Brain microvascular endothelial cell (primary cell): ENCODE measurements around the gene MYCN.

ENCODE experiments used
- DNase-seq: peaks from one replicate; pipeline ENCODE4 v3.0.0-alpha.2; 2020
- H3K27ac ChIP-seq: fragments of 250-450 bp; sonication (Bioruptor Pico); 2 replicates; pipeline ENCODE4 v1.5.1; 2020; ENCODE audit warnings: mild to moderate bottlenecking, moderate library complexity
- H3K27me3 ChIP-seq: fragments of 250-450 bp; sonication (Bioruptor Pico); replicated peaks from 2 replicates; pipeline ENCODE4 v1.5.1; 2020; ENCODE audit warnings: mild to moderate bottlenecking
- H3K36me3 ChIP-seq: fragments of 250-450 bp; sonication (Bioruptor Pico); replicated peaks from 2 replicates; pipeline ENCODE4 v1.5.1; 2020; ENCODE audit warnings: mild to moderate bottlenecking
- H3K4me3 ChIP-seq: 2 replicates; pipeline ENCODE4 v1.5.1; 2011; ENCODE audit warnings: low read depth, mild to moderate bottlenecking, control low read depth, low read length, moderate library complexity
- in situ Hi-C: cut with HindIII; loops from 2 replicates; pipeline ENCODE4 v1.10.0; 2017; ENCODE audit warnings: low sequenced_read_pairs, low pct_ligation_motif_present
- TF ChIP-seq, protein P1 (sequence below): IDR thresholded peaks from 2 replicates; pipeline ENCODE4 v1.5.1; 2011; ENCODE audit warnings: low read depth, mild to moderate bottlenecking, moderate library complexity, low read length, control low read depth, inconsistent platforms; ENCODE audit errors: missing control alignments

The MYCN gene

DNA sequence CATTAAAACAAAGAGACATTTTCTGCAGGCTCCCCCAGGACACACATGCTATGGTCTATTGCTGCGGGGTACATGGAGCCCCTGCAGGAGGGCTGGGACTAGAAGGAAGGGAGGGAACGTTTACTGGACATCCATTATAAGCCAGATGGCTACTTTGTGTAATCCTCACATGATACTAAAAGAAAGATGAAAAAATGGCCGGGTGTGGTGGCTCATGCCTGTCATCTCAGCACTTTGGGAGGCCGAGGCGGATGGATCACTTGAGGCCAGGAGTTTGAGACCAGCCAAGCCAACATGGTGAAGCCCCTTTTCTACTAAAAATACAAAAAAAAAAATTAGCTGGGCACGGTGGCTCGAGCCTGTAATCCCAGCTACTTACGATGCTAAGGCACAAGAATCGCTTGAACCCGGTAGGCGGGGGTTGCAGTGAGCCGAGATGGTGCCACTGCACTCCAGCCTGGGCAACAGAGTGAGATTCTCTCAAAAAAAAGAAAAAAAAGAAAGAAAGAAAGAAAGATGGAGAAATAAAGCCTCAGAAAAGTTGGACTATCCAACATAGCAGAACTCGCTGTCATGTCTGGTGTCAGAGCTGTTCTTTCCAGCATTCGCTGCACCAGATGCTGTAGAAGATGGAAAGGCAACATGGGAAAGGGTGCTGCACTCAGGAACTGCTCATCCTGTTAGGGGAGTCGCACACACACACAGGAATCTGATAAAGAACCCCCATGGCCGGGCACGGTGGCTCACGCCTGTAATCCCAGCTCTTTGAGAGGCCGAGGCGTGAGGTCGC is 7.8 kb upstream of the MYCN start:
- Histone ChIP-seq H3K27ac (no peak overlapping the region), H3K4me3 (no peak overlapping the region), H3K27me3 (no peaks in the 10 kb centered on the region), H3K36me3 (no peaks in the 10 kb centered on the region)
- TF ChIP-seq, protein P1, sequence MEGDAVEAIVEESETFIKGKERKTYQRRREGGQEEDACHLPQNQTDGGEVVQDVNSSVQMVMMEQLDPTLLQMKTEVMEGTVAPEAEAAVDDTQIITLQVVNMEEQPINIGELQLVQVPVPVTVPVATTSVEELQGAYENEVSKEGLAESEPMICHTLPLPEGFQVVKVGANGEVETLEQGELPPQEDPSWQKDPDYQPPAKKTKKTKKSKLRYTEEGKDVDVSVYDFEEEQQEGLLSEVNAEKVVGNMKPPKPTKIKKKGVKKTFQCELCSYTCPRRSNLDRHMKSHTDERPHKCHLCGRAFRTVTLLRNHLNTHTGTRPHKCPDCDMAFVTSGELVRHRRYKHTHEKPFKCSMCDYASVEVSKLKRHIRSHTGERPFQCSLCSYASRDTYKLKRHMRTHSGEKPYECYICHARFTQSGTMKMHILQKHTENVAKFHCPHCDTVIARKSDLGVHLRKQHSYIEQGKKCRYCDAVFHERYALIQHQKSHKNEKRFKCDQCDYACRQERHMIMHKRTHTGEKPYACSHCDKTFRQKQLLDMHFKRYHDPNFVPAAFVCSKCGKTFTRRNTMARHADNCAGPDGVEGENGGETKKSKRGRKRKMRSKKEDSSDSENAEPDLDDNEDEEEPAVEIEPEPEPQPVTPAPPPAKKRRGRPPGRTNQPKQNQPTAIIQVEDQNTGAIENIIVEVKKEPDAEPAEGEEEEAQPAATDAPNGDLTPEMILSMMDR: no peak
- no peak for DNase-seq
- in situ Hi-C loops: no loop called here

DNA sequence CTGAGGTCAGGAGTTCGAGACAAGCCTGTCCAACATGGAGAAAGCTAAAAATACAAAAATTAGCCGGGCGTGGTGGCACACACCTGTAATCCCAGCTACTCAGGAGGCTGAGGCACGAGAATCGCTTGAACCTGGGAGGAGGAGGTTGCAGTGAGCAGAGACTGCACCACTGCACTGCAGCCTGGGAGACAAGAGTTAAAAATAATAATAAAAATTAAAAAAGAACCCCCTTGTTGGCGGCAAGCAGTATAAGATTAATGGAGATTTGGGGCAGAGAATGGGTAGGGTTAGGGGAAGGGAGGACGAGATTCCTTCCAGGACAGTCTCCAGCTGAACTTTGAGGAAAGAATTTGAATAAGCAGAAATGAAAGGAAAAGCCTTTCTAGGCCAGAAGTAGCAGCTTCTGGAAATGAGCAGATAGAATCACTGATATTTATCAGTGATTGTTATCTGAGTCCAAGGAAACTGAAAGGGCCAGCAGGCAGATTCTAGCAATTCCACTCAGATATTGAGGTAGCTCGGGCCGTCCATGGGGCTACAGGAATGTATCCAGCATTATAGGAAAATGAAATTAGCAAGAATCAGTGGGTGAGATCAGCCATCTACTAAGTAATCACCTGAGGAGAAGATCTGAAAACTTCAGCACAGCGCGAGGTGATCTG is 7.0 kb upstream of the MYCN start:
- Histone ChIP-seq H3K27ac (no peak overlapping the region), H3K4me3 (no peak overlapping the region), H3K36me3 (no peaks in the 10 kb centered on the region), H3K27me3 (peaks cover 3% of the 10 kb centered on the region)
- in situ Hi-C loops: no loop called here
- TF ChIP-seq, protein P1: no peak
- no peak for DNase-seq

DNA sequence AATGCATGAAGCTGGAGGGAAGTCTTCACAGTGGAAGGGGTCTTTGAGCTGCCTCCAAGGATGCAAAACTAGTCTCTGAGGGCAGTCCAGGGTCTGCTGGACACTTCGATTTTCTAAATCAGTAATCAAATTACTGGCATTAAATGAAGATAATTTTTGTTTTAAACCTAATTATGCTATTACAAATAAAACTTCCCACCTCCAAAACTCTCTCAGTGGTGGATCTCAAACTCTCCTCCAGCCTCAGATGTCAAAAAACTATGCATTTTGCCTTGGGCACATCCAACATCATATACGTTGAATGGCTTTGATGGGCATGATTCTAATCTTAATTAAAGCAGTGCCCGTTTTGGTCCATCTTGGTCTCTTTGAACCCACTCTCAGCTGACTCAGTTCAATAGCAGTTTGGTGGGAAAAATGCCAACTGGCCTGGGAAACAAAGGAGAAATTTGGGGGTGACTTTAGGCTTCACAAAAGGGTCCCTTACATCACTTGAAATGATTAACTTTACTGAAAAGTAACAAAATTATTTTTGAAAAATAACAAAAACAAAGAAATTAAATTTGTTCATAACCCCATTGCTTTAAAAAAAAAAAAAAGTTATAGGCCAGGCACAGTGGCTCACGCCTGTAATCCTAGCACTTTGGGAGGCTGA is 5.9 kb upstream of the MYCN start:
- H3K4me3 ChIP-seq: no peak overlapping the region
- no peak for DNase-seq
- H3K27ac ChIP-seq: no peak overlapping the region
- in situ Hi-C loops: no loop called here
- peaks cover 10% of the 10 kb centered on the region for H3K27me3 ChIP-seq
- TF ChIP-seq, protein P1: no peak
- no peaks in the 10 kb centered on the region for H3K36me3 ChIP-seq

- TF ChIP-seq, protein P1: no peak
- H3K27ac ChIP-seq: no peak overlapping the region
- no peaks in the 10 kb centered on the region for H3K36me3 ChIP-seq
- DNase-seq: no peak
- peaks cover 17% of the 10 kb centered on the region for H3K27me3 ChIP-seq
- in situ Hi-C loops: no loop called here
- H3K4me3 ChIP-seq: no peak overlapping the region
Measured at GRCh38 chr2:15935189-15935588, 5.2 kb upstream of the MYCN start.

DNA sequence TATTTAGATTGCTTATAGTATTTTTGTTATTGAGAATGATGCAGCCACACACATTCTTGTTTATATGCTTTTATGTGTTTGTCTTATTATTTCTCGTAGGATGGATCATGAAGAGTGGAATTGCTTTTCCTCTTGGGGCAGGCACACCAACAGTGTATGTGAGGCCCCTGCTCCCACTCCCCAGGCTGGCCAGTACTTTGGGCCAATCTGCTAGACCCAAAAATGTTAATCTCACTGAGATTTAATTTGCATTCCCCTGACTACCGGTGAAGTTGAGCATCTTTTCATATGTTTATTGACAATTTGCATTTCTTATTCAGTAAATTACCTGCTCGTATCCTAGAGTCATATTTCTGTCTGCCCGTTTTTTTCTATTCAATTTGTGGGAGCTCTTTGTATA is 4.7 kb upstream of the MYCN start:
- no peak for DNase-seq
- TF ChIP-seq, protein P1: no peak
- peaks cover 22% of the 10 kb centered on the region for H3K27me3 ChIP-seq
- H3K27ac ChIP-seq: no peak overlapping the region
- H3K4me3 ChIP-seq: no peak overlapping the region
- no peaks in the 10 kb centered on the region for H3K36me3 ChIP-seq
- in situ Hi-C loops: no loop called here
